RWPE1 (cell line): ENCODE data around the gene PML.

Experiments used
- CTCF ChIA-PET: fragments of 350-600 bp; sonication (Branson Sonifier 250); formaldehyde crosslinking; extraction: SDS; loops from one replicate; lab custom pipeline; 2021; lab: Yijun Ruan, JAX
- POLR2A ChIA-PET: fragments of 400-600 bp; formaldehyde crosslinking; extraction: SDS; loops from one replicate; lab custom pipeline; 2020; ENCODE audit warnings: antibody characterized with exemption; ENCODE audit not compliant: low non-redundant PET; lab: Yijun Ruan, JAX
- DNase-seq: peaks from one replicate; pipeline ENCODE4 v3.0.0; 2012; ENCODE audit warnings: low spot score
- H3K27ac ChIP-seq: fragments of 450-650 bp; 2 replicates; pipeline ENCODE4 v1.5.1; 2017
- TF ChIP-seq, protein P1 (sequence below): fragments of 450-650 bp; conservative IDR thresholded peaks from 2 replicates; pipeline ENCODE4 v1.5.1; 2017; ENCODE audit warnings: low read depth, mild to moderate bottlenecking

The PML gene

DNA sequence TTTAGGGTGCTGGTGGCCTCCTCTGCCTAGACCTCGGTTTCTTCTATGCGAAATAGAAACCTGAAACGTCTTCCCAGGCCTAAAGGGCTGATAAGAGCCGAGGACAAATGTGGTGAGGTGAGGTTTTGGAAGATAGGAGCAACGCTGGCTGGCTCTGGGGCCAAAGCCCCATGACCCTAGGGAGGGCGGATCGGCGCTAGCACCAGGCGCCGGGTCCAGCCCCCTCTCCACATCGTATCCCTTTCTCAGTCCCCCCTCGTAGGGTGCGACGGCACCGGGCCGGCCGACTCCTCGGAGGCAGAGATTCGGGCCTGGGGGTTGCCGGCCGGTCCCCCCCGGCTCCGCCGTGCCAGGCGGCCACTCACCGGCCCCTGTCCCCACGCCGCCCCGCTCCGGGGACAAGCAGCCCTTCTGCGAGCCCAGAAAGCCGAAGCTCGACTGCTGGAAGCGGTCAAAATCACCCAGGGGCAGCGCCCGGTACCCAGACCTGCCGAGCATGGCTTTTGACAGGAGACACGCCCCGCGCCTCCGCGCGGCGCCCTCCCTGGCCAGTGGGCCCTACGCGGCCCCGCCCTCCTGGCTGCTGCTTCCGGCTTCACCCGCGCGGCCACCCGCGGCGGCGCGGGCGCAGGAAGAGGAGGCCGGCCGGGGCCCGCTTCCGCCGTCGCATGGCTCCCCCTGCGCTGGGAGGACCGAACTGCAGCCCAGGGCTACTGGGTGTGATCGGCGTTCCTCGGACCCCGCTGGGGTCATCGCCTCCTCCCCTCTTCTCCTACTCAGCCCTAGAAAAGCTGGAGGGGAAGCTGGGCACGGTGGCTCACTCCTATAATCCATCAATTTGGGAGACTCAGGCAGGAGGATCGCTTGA lies 2.6 kb upstream of the PML start, which contains the start of gene STOML1:
TSS of gene STOML1 (minus strand) at position 570 of the 868 bp plus-strand sequence. CDS start at position 498, 72 bp downstream.
- TF ChIP-seq, protein P1, sequence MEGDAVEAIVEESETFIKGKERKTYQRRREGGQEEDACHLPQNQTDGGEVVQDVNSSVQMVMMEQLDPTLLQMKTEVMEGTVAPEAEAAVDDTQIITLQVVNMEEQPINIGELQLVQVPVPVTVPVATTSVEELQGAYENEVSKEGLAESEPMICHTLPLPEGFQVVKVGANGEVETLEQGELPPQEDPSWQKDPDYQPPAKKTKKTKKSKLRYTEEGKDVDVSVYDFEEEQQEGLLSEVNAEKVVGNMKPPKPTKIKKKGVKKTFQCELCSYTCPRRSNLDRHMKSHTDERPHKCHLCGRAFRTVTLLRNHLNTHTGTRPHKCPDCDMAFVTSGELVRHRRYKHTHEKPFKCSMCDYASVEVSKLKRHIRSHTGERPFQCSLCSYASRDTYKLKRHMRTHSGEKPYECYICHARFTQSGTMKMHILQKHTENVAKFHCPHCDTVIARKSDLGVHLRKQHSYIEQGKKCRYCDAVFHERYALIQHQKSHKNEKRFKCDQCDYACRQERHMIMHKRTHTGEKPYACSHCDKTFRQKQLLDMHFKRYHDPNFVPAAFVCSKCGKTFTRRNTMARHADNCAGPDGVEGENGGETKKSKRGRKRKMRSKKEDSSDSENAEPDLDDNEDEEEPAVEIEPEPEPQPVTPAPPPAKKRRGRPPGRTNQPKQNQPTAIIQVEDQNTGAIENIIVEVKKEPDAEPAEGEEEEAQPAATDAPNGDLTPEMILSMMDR: peak; percentile 99
- ChIA-PET POLR2A (no interaction called here), CTCF (interaction anchor here (0.6 to 1.4 kb wide), 4 partner anchors 8 to 45 kb away, joined by 3 to 6 read pairs (median 4); no protein-coding TSS in a partner anchor)
- DNase-seq: peak; percentile 97
- peak within 1 kb of the TSS; percentile 90 for H3K27ac ChIP-seq

DNA sequence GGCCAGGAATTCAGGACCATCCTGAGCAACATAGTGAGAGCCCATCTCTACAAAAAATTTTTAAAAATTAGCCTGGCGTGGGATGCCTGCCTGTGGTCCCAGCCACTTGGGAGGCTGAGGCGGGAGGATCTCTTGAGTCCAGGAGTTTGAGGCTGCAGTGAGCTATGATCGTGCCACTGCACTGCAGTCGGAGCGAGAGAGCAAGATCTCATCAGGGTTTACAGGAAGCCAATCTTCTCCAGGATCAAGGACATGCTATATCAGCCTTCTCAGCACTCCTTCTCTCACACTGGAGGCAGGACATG lies 2.0 kb upstream of the PML start:
- peak overlapping the region; percentile 90 for H3K27ac ChIP-seq
- TF ChIP-seq, protein P1: peak; percentile 8
- ChIA-PET CTCF (interaction anchor here (0.8 to 1.4 kb wide), 3 partner anchors 9 to 44 kb away, joined by 3 to 6 read pairs (median 6); no protein-coding TSS in a partner anchor), POLR2A (no interaction called here)
- DNase-seq: no peak

DNA sequence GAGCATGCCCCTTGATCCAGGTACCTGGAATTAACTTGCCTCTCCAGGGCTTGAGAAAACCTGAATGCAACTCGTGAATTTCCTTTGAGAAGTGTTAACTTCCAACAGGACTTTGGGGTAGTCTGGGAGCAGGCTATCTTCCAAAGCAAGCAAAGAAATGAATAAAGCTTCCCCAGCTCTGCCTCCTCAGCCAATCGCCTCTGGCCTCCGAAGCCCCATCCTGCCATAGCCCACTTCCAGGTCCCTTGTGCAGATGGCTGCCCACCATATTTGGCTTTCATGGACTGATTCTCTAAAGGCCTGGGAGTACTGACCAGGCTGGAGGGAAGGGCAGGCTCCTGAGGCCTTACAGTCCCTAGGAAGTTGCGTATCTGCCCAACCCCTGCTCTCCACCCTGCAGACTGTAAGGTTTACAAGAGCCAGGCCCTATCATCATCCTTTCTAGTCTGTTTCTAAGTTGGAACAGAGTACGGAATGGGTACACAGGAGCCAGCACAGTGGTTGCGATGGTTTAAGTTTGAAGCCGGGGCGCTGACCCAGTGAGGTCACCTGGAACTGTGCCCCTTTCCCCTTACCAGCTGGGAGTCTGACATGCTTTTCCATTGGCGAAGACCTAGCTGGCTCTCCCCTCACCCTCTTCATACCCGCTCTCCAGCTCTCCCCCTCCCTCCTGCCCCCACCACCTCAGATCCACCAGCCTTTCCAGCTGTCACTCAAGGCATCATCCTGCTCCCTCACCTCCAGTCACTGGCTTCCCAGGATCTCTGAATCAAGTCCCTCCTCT lies 1.1 kb upstream of the PML start:
- POLR2A ChIA-PET: no interaction called here

DNA sequence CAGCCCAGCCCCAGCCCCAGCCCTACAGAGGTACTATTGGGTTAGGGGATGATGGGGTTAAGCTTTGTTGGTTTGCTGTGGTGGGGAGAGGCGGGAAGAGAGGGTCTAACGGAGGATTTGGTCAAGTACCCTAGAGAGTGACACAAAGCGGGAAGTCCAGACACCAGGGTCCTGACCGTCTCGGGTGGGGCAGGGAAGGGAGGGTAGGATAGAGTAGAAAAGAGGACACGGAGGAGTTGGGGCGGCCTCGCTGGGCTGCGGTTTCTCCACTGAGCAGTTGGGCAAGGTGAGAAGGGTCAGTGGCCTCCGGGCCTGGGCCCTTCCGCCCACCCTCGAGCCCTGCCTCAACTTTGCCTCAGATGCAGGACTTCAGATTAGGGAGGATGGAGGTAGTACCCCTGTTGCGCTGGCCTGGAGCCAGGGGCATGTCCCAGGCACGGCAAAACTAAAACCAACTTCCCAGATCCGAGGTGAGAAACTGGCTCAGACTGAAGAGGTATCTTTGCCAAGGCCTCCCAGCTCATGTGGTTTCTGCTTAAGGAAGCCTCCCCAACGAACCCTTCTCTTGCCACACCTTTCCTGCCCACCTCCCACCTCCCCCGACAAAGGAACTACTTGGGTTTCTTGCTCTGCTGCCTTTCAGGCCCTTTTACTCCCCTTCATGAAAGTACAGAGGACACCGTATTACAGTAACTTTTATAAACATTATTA lies 551 bp downstream of the PML start:
- POLR2A ChIA-PET: interaction anchor here (0.5 to 1.2 kb wide), 3 partner anchors 9 to 361 kb away, joined by 3 to 4 read pairs (median 3); no protein-coding TSS in a partner anchor
- CTCF ChIA-PET: interaction anchor here (0.5 to 2.5 kb wide), 6 partner anchors 10 to 1779 kb away, joined by 3 to 8 read pairs (median 3); partner anchors contain the start of gene LOXL1
- TF ChIP-seq, protein P1: no peak
- H3K27ac ChIP-seq: peak overlapping the region; percentile 90
- DNase-seq: no peak

More for the DNA sequence above, 1.1 kb upstream of the PML start:
- CTCF ChIA-PET: interaction anchor here (0.5 to 2.5 kb wide), 6 partner anchors 10 to 67 kb away, joined by 3 to 8 read pairs (median 4); partner anchors contain the start of gene LOXL1
- TF ChIP-seq, protein P1: no peak
- peak overlapping the region; percentile 90 for H3K27ac ChIP-seq
- DNase-seq: no peak

DNA sequence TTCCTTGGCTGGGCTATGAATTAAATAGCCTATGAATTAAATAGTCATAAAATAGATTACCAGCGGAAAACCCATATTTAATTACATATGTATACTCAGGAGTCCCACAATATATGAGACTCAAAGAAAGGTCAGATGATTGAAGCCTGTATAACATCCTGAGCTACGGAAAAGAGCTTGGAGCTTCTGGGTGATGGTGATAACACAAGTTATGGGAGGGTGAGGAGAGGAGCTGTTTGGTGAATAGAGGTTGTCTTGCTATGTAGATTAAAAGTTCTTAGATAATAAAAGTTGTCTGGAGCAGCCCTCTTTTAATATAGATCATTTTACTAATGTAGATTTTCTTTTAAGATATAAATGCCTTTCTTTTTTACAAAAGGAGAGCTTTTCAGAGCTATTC lies 1.8 kb downstream of the PML start:
- no peak overlapping the region for H3K27ac ChIP-seq
- no peak for DNase-seq
- ChIA-PET CTCF (interaction anchor here (0.5 to 2.5 kb wide), 2 partner anchors 23 to 1397 kb away, joined by 3 to 8 read pairs; no protein-coding TSS in a partner anchor), POLR2A (no interaction called here)
- TF ChIP-seq, protein P1: no peak
